ENCODE results near the gene DPCD. TPM values are rescaled to one million over a fixed set of nuclear protein-coding genes. Genes with fewer than 3 reads are reported as not detected.
A peak's percentile ranks its signal among the peaks of the same experiment; 100 is the strongest.

DPCD gene
- total and polyA plus RNA-seq, 10 of the 15 experiments (the other 5 are each of a cell fraction or from before 2014, with no cell fraction given), result 9.7 to 50.9 (median 26.3) TPM

- TF ChIP-seq ETV6 (conservative IDR thresholded peaks at IDR 0.05 in 1 of 2, IDR thresholded peaks at IDR 0.05 in 1 of 2; ENCODE audit: borderline replicate concordance in 1 of 2, low read depth in 1 of 2) (no peak), SREBF2 (IDR thresholded peaks at IDR 0.05; ENCODE audit: low read length) (no peak), ZNF24 (IDR thresholded peaks at IDR 0.05) (no peak), SMAD1 (IDR thresholded peaks at IDR 0.05; ENCODE audit: low read depth, partially characterized antibody) (peak; percentile 70), BCLAF1 (IDR thresholded peaks at IDR 0.05) (no peak), RELB (IDR thresholded peaks at IDR 0.05; ENCODE audit: low read depth) (peak; percentile 50; the same call in 1 of the 2 replicates), SIN3A (IDR thresholded peaks at IDR 0.05; ENCODE audit: low read depth, low read length) (peak; percentile 86), TAF1 (IDR thresholded peaks at IDR 0.05; ENCODE audit: borderline replicate concordance, low read depth, low read length) (0 out of 2 replicates have a peak, but pooled peaks have one; percentile 40), USF2 (IDR thresholded peaks at IDR 0.05; ENCODE audit: borderline replicate concordance, low read depth, low read length) (no peak), CBX5 (IDR thresholded peaks at IDR 0.05; ENCODE audit: low read depth) (no peak), MTA3 (IDR thresholded peaks at IDR 0.05; ENCODE audit: borderline replicate concordance, low read length) (no peak), CTCF (IDR thresholded peaks at IDR 0.05 in 2 of 3, conservative IDR thresholded peaks at IDR 0.05 in 1 of 3; ENCODE audit: control insufficient read depth in 2 of 3, extremely low read depth in 1 of 3, insufficient read depth in 1 of 3, low read depth in 3 of 3, low read length in 3 of 3) (peak; percentile 0 to 22 (median 16); a peak in 1 of 6 replicates), NR2F1 (conservative IDR thresholded peaks at IDR 0.05) (peak; percentile 59; the same call in 1 of the 2 replicates), REST (IDR thresholded peaks at IDR 0.05; ENCODE audit: low read depth, low read length) (no peak), RAD21 (IDR thresholded peaks at IDR 0.05; ENCODE audit: insufficient read depth, low read depth, low read length) (no peak), STAT3 (IDR thresholded peaks at IDR 0.05; ENCODE audit: low read depth, low read length) (no peak), EED (IDR thresholded peaks at IDR 0.05; ENCODE audit: low read depth) (no peak)
These were observed 29.1 kb downstream of the DPCD start (continued) for GRCh38 chr10:101617102-101617823.

Data from GM12878 (cell line).